GM19467 (cell line): Measurements from ENCODE around the gene TOP3B.

Source experiments
- ATAC-seq: cut with Tn5 transposase; IDR thresholded peaks from one replicate; pipeline ENCODE4 v1.9.1; 2021; ENCODE audit warnings: mild to moderate bottlenecking, moderate library complexity; ENCODE audit not compliant: unreplicated experiment

Gene TOP3B

DNA sequence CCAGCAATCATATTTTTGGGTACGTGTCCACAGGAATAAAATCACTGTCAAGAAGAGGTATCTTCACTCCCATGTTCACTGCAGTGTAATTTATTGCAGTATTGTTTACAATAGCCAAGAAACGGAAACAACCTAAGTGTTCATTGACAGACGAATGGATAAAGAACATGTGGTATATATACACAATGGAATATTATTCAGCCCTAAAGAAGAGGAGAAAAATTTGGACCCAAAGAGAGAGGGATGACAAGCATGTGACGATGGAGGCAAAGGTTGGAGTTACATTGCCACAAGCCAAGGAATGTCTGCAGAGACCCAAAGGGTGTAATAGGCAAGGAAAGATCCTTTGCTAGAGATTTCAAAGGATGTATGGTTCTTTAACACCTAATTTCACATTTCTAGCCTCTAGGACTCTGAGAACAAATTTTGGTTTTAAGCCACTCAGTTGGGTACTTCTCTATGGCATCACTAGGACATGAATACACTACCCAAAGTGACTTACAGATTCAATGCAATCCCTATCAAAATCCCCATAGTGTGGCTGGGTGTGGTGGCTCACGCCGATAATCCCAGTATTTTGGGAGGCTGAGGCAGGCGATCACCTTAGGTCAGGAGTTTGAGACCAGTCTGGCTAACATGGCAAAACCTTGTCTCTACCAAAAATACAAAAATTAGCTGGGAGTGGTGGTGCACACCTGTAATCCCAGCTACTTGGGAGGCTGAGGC lies 31.1 kb upstream of the TOP3B start:
- ATAC-seq, result no peak

DNA sequence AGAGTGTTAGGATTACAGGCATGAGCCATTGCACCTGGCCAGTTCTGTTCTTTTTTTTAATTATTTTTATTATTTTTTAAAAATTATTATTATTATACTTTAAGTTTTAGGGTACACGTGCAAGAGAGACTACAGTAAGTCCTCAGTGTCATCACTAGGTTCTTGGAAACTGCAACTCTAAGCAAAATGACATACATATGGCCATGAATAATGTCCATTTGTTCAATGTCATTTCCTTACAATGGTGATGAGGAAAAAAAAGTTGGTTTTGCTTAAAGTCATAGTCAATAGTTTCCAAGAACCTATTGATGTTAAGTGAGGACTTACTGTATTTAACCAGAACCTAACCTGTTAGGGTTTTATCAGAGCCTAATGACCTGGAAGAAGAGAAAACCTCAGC lies 29.4 kb upstream of the TOP3B start:
- ATAC-seq, result no peak

DNA sequence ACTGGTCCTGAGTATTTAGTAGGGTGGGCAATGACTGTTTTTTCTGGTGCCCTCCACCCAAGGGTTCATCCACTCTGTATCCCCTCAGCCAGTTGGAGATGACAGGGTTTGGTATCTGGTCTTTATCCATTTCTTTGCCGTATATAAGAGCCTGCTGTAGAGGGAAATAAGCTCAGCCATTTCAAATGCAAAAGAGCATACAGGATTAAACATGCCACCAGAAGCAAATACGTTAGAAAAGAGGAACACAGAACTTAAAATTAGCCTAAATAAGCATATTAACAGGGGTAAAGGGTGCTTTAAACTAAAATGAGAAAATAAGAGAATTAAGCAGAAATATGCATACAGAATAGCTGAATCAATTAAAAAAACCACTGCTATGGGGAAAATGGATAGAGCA lies 27.8 kb upstream of the TOP3B start:
- no peak for ATAC-seq

DNA sequence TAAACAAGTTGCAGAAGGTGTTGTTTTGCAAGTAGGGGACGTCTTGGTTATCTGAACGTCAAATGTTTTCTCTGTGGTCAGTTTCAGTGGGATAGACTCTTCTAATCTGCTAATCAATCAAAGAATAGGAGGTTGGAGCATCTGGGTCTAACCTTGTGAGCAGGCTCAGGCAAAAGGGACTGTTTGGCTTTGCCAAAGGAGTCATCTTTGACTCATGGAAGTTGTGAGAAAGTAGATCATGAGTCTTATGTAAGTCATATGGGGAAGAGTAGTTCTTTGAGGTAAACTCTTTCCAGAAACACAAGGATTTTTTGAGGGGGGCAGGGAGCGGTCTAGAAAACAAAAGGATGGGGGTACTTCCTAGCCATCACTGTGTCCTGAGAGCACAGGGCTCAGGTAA lies 27.1 kb upstream of the TOP3B start:
- ATAC-seq, result no peak

DNA sequence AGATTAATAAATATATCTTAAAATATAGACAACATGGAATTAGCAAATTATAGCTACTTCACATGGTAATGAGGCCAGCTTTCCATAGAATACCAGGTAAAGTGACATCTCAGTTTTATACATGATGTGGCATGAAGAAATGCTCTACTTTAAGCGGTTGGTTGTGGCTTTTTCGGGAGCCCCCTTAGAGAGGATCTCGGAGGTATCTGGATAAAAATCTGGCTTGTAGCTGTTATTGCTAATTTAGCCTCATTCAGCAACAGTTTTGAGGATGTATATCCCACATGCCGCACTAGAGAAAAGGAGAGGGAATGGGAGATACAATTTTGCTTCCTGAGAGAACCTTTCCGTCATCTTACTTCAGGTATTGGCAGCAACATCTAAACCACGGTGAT lies 24.0 kb upstream of the TOP3B start:
- ATAC-seq, result no peak

DNA sequence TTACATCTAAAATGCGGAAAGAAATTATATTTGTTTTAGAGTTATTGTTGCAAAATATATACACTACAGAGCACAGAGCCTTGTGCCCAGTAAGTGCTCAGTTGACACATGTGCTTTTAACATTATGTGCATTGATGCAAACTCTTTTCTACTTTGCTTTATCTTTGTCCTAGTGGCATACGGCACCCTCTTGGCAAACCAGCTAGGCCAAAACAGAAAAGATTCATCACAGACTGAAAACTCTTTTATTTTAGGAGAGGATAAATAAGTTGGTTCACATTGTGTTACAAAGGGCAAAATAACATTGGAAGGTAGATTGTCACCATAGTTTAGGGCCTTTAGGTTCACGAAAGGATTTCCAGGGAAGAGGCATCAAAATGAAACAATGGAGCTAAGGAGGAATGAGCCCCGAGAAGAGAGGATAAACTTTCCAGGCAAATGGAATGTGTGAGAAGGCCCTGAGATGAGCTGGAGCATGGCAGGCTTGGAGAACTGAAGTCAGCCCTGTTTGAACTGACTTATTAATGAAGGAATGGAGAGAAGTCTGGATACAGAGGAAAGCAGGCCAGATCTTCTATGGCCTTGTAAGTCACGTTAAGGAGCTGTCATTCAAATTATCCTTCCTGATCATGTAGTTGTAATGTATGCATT lies 23.5 kb upstream of the TOP3B start:
- no peak for ATAC-seq

DNA sequence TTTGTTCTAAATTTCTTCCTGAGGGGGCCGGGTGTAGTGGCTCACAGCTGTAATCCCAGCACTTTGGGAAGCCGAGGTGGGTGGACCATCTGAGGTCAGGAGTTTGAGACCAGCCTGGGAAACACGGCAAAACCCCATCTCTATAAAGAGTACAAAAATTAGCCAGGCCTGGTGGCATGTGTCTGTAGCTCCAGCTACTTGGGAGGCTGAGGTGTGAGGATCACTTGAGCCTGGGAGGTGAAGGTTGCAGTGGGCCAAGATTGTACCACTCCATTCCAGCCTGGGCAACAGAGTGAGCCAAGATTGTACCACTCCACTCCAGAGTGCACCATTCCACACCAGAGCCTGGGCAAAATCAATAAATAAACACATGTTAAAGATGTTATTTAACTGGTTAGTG lies 20.6 kb upstream of the TOP3B start:
- no peak for ATAC-seq

DNA sequence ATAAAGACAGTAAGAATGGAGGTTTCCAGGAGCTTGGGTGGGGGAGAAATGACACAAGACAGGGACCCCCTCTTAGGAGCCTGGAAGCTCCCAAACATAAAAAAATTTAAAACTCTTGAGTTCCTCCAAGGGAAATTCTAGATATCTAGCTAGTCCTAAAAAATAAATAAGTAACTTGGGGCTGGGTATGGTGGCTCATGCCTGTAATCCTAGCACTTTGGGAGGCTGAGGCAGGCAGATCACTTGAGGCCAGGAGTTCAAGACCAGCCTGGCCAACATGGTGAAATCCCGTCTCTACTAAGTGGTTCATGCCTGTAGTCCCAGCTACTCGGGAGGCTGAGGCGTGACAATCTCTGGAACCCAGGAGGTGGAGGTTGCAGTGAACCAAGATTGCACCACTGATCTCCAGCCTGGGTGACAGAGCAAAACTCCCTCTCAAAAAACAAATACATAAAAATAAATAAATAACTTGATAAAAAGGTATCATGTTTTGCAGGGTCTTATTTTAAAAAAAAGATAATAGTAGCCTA lies 20.0 kb upstream of the TOP3B start:
- ATAC-seq, result no peak

DNA sequence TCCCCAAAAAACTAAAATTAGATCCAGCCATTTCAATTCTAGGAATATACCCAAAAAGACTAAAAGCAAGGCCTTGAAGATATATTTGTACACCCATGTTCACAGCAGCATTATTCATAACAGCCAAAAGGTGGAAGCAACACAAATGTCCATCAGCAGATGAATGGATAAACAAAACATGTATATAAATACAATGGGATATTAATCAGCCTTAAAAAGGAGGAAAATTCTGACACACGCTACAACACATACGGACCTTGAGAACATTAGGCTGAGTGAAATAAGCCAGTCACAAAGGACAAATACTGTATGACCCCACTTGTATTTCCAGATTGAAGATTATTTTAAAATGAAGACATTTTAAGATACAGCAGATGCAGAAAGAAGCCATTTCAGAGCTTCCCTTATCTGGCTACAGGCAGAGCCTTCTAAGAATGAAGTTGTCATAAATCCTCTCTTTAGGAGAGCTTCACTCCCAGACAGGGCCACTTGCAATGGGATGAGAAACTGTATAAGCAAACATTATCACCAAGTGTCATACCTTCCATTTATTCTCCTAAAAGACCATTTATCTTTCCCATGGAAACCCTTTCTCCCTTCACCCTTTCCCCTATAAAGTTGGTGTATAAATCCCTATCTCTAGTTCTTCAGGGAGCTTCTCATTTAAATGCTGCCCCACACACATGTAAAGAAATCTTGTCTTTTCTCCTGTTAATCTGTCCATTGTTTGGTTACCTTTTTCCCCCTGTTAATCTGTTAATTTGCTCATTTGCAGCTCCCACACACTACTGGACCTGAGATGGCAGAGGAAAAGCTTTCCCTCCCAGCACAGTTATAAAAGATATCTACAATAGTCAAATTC lies 19.3 kb upstream of the TOP3B start:
- ATAC-seq, result no peak

DNA sequence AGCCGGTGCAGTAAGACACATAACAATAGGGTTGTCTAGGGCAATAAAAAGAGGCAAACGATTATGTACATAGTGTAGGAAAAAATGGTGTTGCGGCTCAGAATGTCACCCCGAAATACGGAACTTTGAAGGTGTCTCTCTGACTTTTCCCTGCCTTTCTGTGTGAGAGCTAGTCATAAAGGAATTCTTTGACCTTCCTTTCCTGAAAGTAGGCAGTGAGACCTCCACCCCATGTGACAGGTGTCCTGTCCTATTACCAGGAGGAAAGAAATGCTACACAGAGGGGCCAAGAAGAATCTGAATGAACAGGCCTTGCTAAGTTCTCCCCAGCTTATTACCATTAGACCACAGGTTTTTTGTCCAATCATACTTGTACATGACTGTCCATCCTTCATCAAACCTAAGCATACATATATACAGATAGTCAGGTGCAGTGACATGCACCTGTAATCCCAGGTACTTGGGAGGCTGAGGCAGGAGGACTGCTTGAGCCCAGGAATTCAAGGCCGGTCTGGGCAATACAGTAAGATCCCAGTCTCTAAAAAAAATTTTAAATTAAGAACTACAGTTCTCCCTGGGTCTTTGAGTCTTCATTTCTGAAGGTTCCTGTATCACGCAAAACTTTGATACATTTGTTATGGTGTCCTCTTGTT lies 16.1 kb upstream of the TOP3B start:
- no peak for ATAC-seq

DNA sequence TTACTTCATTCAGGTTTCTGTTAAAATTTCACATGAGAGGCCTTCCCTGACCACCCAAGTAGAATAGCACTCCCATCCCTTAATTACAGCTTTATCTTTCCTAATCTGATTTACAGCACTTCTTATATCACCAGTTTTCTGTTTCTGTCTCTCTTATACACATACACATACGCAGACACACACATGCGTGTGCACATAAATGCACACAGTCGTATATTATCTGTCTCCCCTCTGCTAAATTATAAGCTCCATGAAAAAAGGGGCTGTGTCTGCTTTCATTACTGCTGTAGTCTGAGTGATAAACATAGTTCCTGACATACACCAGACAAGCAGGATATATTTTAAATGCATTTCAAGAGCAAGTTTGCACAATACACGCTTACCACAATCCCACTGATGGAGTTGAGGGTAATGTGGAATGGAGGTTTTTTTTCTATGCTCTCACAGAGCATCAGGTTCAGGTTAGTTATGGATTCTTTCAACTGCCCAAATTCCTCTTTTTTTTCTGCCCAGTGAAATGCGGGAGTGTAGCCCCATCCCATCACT lies 13.7 kb upstream of the TOP3B start:
- no peak for ATAC-seq

DNA sequence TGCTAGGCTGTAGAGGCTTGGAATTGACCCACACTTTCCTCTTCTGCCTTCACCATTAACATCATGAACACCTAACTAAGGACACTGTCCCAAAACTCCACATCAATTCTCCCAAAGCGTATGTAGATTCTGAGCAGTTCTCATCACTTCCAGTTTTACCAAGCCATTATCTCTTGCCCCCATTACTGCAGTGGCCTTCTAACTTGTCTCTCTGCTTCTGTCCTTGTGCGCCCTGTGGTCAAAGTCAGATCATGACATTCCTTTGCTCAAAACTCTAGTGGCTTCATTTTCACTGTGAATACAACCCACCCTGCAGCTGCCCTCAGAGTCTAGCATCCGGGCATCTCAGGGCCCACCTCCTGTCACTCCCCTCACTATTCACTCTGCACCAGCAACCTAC lies 13.1 kb upstream of the TOP3B start:
- no peak for ATAC-seq

DNA sequence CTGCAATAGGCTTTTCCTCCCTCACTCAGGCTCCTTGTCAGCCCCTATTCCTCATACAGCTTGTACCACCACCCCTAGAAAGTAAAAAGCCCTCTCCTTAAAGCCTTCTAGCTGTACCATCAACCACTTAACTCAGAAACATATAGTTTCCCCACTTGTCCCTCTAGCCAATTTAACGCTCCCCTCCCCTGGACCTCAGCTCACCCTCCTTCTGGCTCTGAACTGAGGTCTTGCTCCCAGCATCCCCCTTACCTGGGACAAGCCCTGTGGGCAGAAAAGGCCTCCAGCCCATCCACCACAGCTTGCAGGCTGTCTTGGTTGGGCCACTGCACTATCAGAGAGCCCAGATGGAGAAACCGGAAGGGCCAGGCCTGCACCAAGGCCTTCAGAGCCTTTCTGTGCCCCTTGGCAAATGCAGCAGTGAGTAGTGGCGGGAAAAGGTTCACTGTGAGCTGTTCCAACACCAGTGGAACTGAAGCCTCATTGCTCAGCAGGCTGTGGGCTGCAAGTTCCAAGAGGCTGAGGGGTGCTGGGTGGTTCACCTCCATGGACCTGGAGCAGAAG lies 12.4 kb upstream of the TOP3B start:
- no peak for ATAC-seq

DNA sequence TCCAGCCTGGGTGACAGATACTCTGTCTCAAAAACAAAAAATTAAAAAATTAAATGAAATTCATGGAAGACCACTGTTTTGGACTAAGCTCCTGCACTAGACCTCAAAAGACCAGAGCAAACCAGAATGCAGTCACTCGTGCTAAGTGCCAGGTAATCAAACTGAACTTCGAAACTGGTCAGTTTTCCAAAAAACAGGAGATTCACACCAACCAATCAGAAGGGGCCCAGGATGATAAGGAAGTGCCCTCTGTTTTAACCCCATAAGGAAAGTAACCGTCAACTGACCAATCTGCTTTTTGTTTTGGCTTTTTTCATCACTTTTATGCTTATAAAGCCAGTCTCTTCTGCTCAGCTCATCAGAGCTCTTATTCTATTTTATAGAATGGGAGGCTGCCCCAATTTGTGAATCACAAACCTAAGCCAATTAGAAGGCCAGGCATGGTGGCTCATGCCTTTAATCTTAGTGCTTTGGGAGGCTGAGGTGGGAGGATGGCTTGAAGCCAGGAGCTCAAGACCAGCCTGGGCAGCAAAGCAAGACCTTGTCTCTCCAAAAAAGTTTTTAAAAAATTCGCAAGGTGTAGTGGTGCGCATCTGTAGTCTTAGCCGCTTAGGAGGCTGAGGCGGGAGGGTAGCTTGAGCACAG lies 10.1 kb upstream of the TOP3B start:
- ATAC-seq, result no peak

DNA sequence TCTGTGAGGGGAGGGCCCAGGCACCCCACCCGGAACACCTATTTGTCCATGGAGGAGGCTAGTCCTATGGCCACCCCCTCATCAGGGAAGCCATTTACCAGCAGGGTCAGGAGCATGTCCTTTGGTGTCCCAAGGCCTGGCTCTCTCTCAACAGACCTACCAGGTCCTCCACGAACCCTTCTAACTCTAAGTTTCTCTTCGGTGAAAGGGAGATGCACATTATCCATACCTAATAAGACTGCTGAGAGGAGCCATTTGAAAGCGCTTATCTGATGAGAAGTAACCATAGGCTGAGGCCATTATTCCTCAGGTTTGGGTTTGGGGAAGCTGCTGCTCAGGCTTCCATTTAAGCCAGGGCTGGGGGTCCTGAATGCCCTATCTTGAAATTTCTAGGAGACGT lies 9.2 kb upstream of the TOP3B start:
- ATAC-seq, result no peak

DNA sequence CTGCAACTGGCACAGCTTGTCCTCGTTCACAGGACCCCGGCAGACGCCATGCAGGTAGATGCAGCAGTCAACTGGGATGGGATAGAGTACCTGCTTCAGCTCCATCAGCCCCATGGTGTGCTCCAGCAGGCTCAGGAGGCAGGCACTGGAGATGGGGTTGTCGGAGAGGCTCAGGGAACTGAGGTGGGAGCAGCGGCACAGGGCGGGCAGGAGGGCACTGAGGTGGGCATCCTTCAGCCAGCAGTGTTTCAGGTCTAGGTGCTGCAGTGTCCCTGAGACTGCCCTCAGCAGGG lies 8.7 kb upstream of the TOP3B start:
- ATAC-seq, result no peak

DNA sequence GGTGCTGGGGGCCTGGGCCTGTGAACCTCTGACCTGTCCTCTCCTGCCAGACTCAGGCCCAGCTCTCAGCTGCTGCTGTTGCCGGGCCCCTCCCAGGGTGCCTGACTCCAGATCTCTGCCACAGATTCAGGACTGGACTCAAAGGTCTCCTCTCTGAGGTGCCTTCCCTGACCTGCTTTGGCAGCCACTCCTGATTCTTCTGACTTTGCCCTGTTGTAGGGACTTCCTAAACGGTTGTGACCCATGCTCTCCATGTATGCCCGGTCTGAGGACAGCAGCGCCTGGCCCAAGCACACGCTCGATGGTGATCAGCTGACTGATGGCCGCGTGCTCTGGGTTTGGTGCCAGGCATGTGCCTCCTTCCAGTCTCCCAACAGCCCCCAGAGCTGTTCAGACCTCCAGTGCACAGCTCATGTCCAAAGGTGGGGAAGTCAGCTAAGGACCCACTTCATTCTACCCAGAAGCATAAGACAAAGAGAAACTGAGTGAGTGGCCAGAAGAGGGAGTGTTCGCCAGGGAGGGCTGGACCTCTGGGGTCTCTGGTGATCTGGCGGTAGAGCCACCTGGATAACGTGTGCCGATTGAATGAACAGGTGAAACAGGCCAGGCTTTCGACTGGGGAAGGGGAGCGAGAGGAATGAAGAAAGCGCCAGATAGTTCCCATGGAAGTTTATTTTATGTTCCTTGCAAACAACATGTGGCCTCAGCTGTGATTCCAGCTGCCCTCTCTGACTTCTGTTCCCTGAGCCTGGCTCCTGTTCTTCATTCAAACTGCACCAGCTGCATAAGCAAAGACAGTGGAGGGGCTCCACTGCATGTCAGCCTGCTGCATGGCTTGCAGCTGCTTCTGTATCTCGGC lies 8.1 kb upstream of the TOP3B start:
- no peak for ATAC-seq

DNA sequence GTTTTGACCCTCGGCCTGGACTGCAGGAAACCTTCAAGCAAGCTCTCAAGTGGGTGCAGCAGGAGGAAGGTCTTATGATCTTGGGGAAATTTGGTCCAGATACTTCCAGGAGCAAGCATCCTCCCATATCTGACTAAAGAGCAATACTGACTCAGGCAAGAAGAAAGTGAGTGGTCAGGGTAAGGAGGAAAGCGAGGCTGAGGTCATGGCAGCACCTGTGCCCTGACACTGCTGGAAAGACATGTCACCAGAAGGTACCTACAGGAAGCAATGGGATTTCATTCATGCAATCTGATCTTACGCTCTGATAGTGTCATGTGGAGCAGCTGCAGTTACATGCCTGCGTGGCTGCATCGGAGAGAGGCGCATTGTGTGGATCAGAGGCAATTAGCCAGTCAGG lies 6.5 kb upstream of the TOP3B start:
- ATAC-seq, result no peak

DNA sequence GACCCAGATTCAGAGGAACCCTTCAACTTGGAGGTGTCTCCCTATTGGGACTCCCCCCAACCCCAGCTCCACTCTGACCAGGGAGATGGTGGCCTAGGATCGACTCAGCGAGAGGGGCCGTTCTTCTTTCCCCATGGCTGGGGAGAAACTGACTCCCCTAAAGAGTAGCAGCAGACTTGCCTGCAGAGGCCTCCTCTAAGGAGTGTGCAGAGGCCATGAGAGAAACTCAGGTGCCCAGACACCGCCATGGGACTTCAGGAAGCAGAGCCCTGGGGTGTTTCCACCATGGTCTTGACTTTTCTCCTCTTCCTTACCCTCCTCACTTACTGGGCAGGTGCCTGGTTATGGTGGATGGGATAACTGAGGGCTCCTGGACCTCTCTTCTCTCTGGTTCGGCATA lies 2.6 kb upstream of the TOP3B start:
- no peak for ATAC-seq
